CD14-positive monocyte (primary cell): ENCODE measurements around the gene CUX1. TPM values are rescaled to one million over a fixed set of nuclear protein-coding genes. Genes with fewer than 3 reads are reported as not detected.

Experiments
- DNase-seq, 3 donors: peaks; one replicate each; pipeline ENCODE4 v3.0.0-alpha.2; 2011 to 2022
- H2AFZ ChIP-seq: 2 replicates; pipeline ENCODE4 v1.6.0; 2012; ENCODE audit warnings: mild to moderate bottlenecking, low read depth, low read length, inconsistent platforms; ENCODE audit not compliant: insufficient read depth, poor library complexity, severe bottlenecking
- H3K27ac ChIP-seq, 2 donors: 1 replicate in 1 of 2; 2 replicates in 1 of 2; pipeline ENCODE4 v1.5.1; 2012 to 2013; ENCODE audit warnings: low read length in 2 of 2, control low read depth in 1 of 2, inconsistent platforms in 1 of 2, low read depth in 1 of 2, mild to moderate bottlenecking in 1 of 2
- H3K27me3 ChIP-seq, 2 donors: one replicate each; pipeline versions ENCODE4 v1.6.0 to v1.6.1; 2011 to 2013; ENCODE audit warnings: low read length in 2 of 2; ENCODE audit not compliant: control insufficient read depth in 2 of 2, insufficient read depth in 2 of 2
- H3K36me3 ChIP-seq, 2 donors: replicated peaks in 1 of 2; 1 replicate in 1 of 2; 2 replicates in 1 of 2; pipeline versions ENCODE4 v1.5.1 to v1.6.1; 2012 to 2013; ENCODE audit warnings: low read length in 2 of 2, control low read depth in 1 of 2, inconsistent platforms in 1 of 2, mild to moderate bottlenecking in 1 of 2; ENCODE audit not compliant: insufficient read depth in 2 of 2, control insufficient read depth in 1 of 2
- H3K4me1 ChIP-seq, 2 donors: 1 replicate in 1 of 2; 2 replicates in 1 of 2; pipeline versions ENCODE4 v1.5.1 to v1.6.1; 2012 to 2013; ENCODE audit warnings: low read length in 2 of 2, control low read depth in 1 of 2, inconsistent platforms in 1 of 2, mild to moderate bottlenecking in 1 of 2, moderate library complexity in 1 of 2; ENCODE audit not compliant: insufficient read depth in 2 of 2, control insufficient read depth in 1 of 2
- H3K4me2 ChIP-seq: replicated peaks from 2 replicates; pipeline ENCODE3; 2012; ENCODE audit warnings: low read length, moderate library complexity, mild to moderate bottlenecking; ENCODE audit not compliant: poor library complexity, severe bottlenecking; ENCODE audit errors: extremely low read depth
- H3K4me3 ChIP-seq, 3 experiments: fragments of 200-600 bp in 1 of 3; sonication (generic) in 1 of 3; replicated peaks in 1 of 3; 1 replicate in 2 of 3; 2 replicates in 1 of 3; pipeline ENCODE4 v1.5.1; 2011 to 2013; ENCODE audit warnings: low read length in 3 of 3, mild to moderate bottlenecking in 3 of 3, control low read depth in 2 of 3, low read depth in 2 of 3, inconsistent platforms in 1 of 3, moderate library complexity in 1 of 3
- H3K79me2 ChIP-seq: 2 replicates; pipeline ENCODE4 v1.6.0; 2012; ENCODE audit warnings: mild to moderate bottlenecking, control low read depth, inconsistent platforms, low read length, moderate library complexity; ENCODE audit not compliant: insufficient read depth
- H3K9ac ChIP-seq: 2 replicates; pipeline ENCODE4 v1.6.0; 2017; ENCODE audit warnings: low read length, mild to moderate bottlenecking; ENCODE audit not compliant: insufficient read depth, poor library complexity, severe bottlenecking
- H3K9me3 ChIP-seq, 2 donors: replicated peaks in 1 of 2; 1 replicate in 1 of 2; 2 replicates in 1 of 2; pipeline versions ENCODE4 v1.5.1 to v1.6.1; 2012 to 2013; ENCODE audit warnings: low read length in 2 of 2, control low read depth in 1 of 2; ENCODE audit not compliant: control insufficient read depth in 1 of 2, insufficient read depth in 1 of 2
- H4K20me1 ChIP-seq: 2 replicates; pipeline ENCODE4 v1.6.0; 2012; ENCODE audit warnings: mild to moderate bottlenecking, low read length, control low read depth, moderate library complexity; ENCODE audit not compliant: insufficient read depth
- H3K27ac Mint-ChIP-seq, 7 donors: one replicate each; pipeline ENCODE4 v1.8.0; 2020; ENCODE audit warnings: mild to moderate bottlenecking in 7 of 7, mixed read lengths in 7 of 7, moderate library complexity in 6 of 7, inconsistent platforms in 2 of 7
- H3K27me3 Mint-ChIP-seq, 3 donors: one replicate each; pipeline ENCODE4 v1.8.0; 2021 to 2022; ENCODE audit warnings: low read depth in 3 of 3, mild to moderate bottlenecking in 3 of 3, mixed read lengths in 3 of 3, moderate library complexity in 3 of 3, inconsistent platforms in 1 of 3
- H3K36me3 Mint-ChIP-seq, 2 donors: one replicate each; pipeline ENCODE4 v1.8.0; 2020; ENCODE audit warnings: mixed read lengths in 2 of 2, inconsistent platforms in 1 of 2, mild to moderate bottlenecking in 1 of 2
- H3K4me1 Mint-ChIP-seq: one replicate; pipeline ENCODE4 v1.8.0; 2020; ENCODE audit warnings: mild to moderate bottlenecking, mixed read lengths
- H3K4me3 Mint-ChIP-seq, 2 donors: one replicate each; pipeline ENCODE4 v1.8.0; 2020; ENCODE audit warnings: mild to moderate bottlenecking in 2 of 2, mixed read lengths in 2 of 2, moderate library complexity in 1 of 2
- H3K9me3 Mint-ChIP-seq, 7 donors: one replicate each; pipeline ENCODE4 v1.8.0; 2020 to 2022; ENCODE audit warnings: mixed read lengths in 7 of 7, mild to moderate bottlenecking in 6 of 7, moderate library complexity in 6 of 7, inconsistent platforms in 2 of 7
- CTCF ChIP-seq: fragments of 200-600 bp; IDR thresholded peaks from one replicate; pipeline ENCODE4 v1.8.0; 2022; ENCODE audit warnings: antibody characterized with exemption, mild to moderate bottlenecking
- WGBS: methylation state at CpG from one replicate; pipeline ENCODE4 v1.1.5; 2013; ENCODE audit warnings: missing lambda C conversion rate; ENCODE audit not compliant: insufficient coverage; 5-methylcytosine and 5-hydroxymethylcytosine counted together
- intact Hi-C, 2 donors: fragments of 100-400 bp; cut with micrococcal nuclease; formaldehyde crosslinking; loops; one replicate each; pipeline versions ENCODE4 v1.15.0 to v1.15.1; 2023
- polyA plus RNA-seq, 3 donors: library from polyadenylated mRNA; depleted of rRNA in 1 of 3; unstranded in 2 of 3; stranded (reverse) in 1 of 3; fragments of 300-500 nt in 2 of 3; fragments of >200 nt in 1 of 3; fragmentation: Illumina TruSeq in 2 of 3; gene quantifications; 1 replicate in 2 of 3; 2 replicates in 1 of 3; pipeline ENCODE4 v1.2.3, GENCODE V29; 2012 to 2021

CUX1 gene
- polyA plus RNA-seq, 3 donors = 17.6 to 38.0 (median 28.0) TPM

GRCh38 chr7:101935521-101936141, 118.2 kb downstream of the CUX1 start:
- Histone ChIP-seq H3K79me2 (peaks cover 93% of the 10 kb centered on the region), H3K9ac (no peak overlapping the region), H3K27me3 (no peaks in the 10 kb centered on the region), H4K20me1 (peaks cover 96% of the 10 kb centered on the region), H3K36me3 (peaks cover 4 to 27% of the 10 kb centered on the region in 2 donors), H3K4me3 (no peak overlapping the region), H3K4me2 (no peak overlapping the region), H3K9me3 (no peaks in the 10 kb centered on the region), H3K4me1 (no peaks in the 10 kb centered on the region), H2AFZ (no peak overlapping the region), H3K27ac (peak overlapping the region in 1 of 2 donors; percentile 61)
- no peak for TF ChIP-seq CTCF
- peak overlapping the region in 6 of 7 donors; percentile 5 to 84 (median 43) for H3K27ac Mint-ChIP-seq
- peaks cover 0 to 4% (median 0%) of the 10 kb centered on the region in 3 donors for H3K27me3 Mint-ChIP-seq
- no peak for DNase-seq
- peaks cover 4% of the 10 kb centered on the region for H3K4me1 Mint-ChIP-seq
- intact Hi-C loops = no loop called here
- peaks cover 20 to 41% of the 10 kb centered on the region in 2 donors for H3K36me3 Mint-ChIP-seq
- H3K9me3 Mint-ChIP-seq = no peaks in the 10 kb centered on the region
- no peak overlapping the region for H3K4me3 Mint-ChIP-seq
- 82% methylated on average over 14 of the region's 14 CpGs for WGBS

- intact Hi-C loops = no loop called here
- 99% methylated on average over 13 of the region's 13 CpGs for WGBS
Observed at GRCh38 chr7:101936223-101936610, 118.8 kb downstream of the CUX1 start.

More at GRCh38 chr7:101936223-101936610, 118.8 kb downstream of the CUX1 start:
- Mint-ChIP-seq H3K27me3 (peaks cover 0 to 4% (median 0%) of the 10 kb centered on the region in 3 donors), H3K4me3 (no peak overlapping the region), H3K9me3 (no peaks in the 10 kb centered on the region), H3K27ac (peak overlapping the region in 3 of 7 donors; percentile 5 to 84 (median 73)), H3K4me1 (peaks cover 4% of the 10 kb centered on the region), H3K36me3 (peaks cover 20 to 38% of the 10 kb centered on the region in 2 donors)
- Histone ChIP-seq H3K9me3 (no peaks in the 10 kb centered on the region), H3K4me2 (no peak overlapping the region), H3K4me1 (no peaks in the 10 kb centered on the region), H4K20me1 (peaks cover 96% of the 10 kb centered on the region), H3K79me2 (peaks cover 93% of the 10 kb centered on the region), H3K4me3 (no peak overlapping the region), H3K27ac (no peak overlapping the region), H3K27me3 (no peaks in the 10 kb centered on the region), H2AFZ (no peak overlapping the region), H3K36me3 (peaks cover 4 to 24% of the 10 kb centered on the region in 2 donors), H3K9ac (no peak overlapping the region)
- no peak for TF ChIP-seq CTCF
- DNase-seq = no peak
